HG02970 (cell line): ENCODE measurements around the gene CCDC148.
"Not testable (repeated sequence)": the region's sequence is repeated elsewhere in the genome, so short reads cannot be mapped to it uniquely, and the experiment has no call there.

Experiments used
- ATAC-seq: cut with Tn5 transposase; IDR thresholded peaks from one replicate; pipeline ENCODE4 v1.9.1; 2021; ENCODE audit warnings: mild to moderate bottlenecking, moderate library complexity, moderate number of reproducible peaks; ENCODE audit not compliant: unreplicated experiment, low FRiP score

Gene CCDC148

GRCh38 chr2:158380746-158381145 is 75.8 kb downstream of the CCDC148 start:
- no peak for ATAC-seq

GRCh38 chr2:158378926-158379325 is 77.6 kb downstream of the CCDC148 start:
- no peak for ATAC-seq

GRCh38 chr2:158366342-158366741 is 90.2 kb downstream of the CCDC148 start:
- ATAC-seq: no peak

GRCh38 chr2:158359846-158360245 is 96.7 kb downstream of the CCDC148 start:
- ATAC-seq: no peak

GRCh38 chr2:158357699-158358098 is 98.9 kb downstream of the CCDC148 start:
- ATAC-seq: no peak

GRCh38 chr2:158357122-158357521 is 99.4 kb downstream of the CCDC148 start:
- no peak for ATAC-seq

- ATAC-seq: not testable (repeated sequence)
These were observed 105.1 kb downstream of the CCDC148 start for GRCh38 chr2:158351466-158351816.

GRCh38 chr2:158350751-158351465 is 105.6 kb downstream of the CCDC148 start:
- ATAC-seq: not testable (repeated sequence)

GRCh38 chr2:158346032-158346431 is 110.5 kb downstream of the CCDC148 start:
- no peak for ATAC-seq

GRCh38 chr2:158339513-158339912 is 117.0 kb downstream of the CCDC148 start:
- no peak for ATAC-seq

GRCh38 chr2:158337018-158337417 is 119.5 kb downstream of the CCDC148 start:
- no peak for ATAC-seq

- ATAC-seq: not testable (repeated sequence)
These were observed 124.8 kb downstream of the CCDC148 start for GRCh38 chr2:158331799-158332198.

- ATAC-seq: no peak
These were observed 130.7 kb downstream of the CCDC148 start for GRCh38 chr2:158325782-158326340.

GRCh38 chr2:158325031-158325781 is 131.3 kb downstream of the CCDC148 start:
- ATAC-seq: no peak

- no peak for ATAC-seq
These were observed 133.2 kb downstream of the CCDC148 start for GRCh38 chr2:158323381-158323780.

- ATAC-seq: no peak
These were observed 135.3 kb downstream of the CCDC148 start for GRCh38 chr2:158321264-158321663.

GRCh38 chr2:158319269-158319668 is 137.3 kb downstream of the CCDC148 start:
- no peak for ATAC-seq

GRCh38 chr2:158317642-158318041 is 138.9 kb downstream of the CCDC148 start:
- no peak for ATAC-seq

- no peak for ATAC-seq
These were observed 140.6 kb downstream of the CCDC148 start for GRCh38 chr2:158315803-158316414.

GRCh38 chr2:158315000-158315399 is 141.6 kb downstream of the CCDC148 start:
- no peak for ATAC-seq

GRCh38 chr2:158313734-158314133 is 142.8 kb downstream of the CCDC148 start:
- no peak for ATAC-seq
